RKO (cell line): ENCODE data around the gene NUDT4B.
"Not testable (repeated sequence)": the region's sequence is repeated elsewhere in the genome, so short reads cannot be mapped to it uniquely, and the experiment has no call there.

Source experiments
- DNase-seq: peaks from one replicate; pipeline ENCODE4 v3.0.0-alpha.2; 2016; ENCODE audit warnings: low spot score

NUDT4B gene

GRCh38 chr1:148748563-148749334 lies at the start of gene NUDT4B:
Gene NUDT4B (plus strand): TSS chr1:148748774. CDS start chr1:148748953, 179 bp downstream.
- not testable (repeated sequence) for DNase-seq

GRCh38 chr1:148699357-148699756 lies 49.2 kb upstream of the NUDT4B start:
- not testable (repeated sequence) for DNase-seq

DNA sequence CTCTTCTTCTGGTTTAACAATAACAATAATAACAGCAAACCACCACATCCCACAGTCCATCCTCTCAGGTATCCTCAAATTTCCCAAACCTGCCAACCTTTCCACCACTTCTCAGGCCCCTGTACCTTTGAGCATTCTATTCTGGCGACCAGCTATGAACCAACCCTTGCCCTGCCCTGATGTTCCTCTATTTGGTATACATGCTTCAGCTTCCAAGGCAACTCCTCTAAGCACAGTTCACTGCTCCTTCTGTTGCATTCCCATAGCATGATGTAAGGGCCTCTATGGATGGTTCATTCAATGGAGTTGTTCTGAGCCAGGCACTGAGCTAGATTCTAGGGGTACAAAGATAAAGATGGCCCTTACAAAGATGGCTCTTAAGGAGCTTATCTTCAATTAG lies 46.3 kb upstream of the NUDT4B start:
- DNase-seq, result not testable (repeated sequence)

DNA sequence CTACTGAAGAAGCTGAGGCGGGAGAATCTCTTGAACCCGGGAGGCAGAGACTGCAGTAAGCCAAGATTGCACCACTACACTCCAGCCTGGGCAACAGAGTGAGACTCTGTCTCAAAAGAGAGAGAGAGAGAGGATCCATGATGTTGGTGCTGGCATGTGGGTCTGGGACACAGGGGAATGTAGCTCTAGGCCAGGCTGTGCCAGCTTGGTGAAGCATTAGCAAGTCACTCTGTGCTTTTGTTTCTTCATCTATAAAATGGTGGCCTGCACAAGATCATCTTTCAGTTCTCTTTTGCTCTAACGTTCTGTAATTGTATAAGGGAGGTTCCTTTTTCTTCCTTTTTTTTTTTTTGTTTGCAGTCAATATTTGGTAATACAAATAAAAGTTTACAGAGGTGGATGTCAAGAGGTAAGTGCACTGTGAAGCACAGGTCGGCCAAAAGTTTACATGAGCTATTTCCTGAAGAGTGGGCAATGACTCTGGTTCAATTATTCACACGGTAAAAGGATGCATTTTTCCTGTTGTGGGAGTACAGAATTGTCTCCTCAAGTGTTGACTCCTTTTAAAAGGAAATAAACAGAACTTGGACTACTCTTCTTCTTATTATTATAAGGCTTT lies 44.5 kb upstream of the NUDT4B start:
- DNase-seq, result not testable (repeated sequence)

- not testable (repeated sequence) for DNase-seq
Observed at GRCh38 chr1:148705316-148705948, 43.1 kb upstream of the NUDT4B start.

GRCh38 chr1:148708779-148709333 lies 39.7 kb upstream of the NUDT4B start:
- not testable (repeated sequence) for DNase-seq

- DNase-seq, result not testable (repeated sequence)
Observed at GRCh38 chr1:148710772-148711523, 37.6 kb upstream of the NUDT4B start.

GRCh38 chr1:148712353-148712752 lies 36.2 kb upstream of the NUDT4B start:
- not testable (repeated sequence) for DNase-seq

DNA sequence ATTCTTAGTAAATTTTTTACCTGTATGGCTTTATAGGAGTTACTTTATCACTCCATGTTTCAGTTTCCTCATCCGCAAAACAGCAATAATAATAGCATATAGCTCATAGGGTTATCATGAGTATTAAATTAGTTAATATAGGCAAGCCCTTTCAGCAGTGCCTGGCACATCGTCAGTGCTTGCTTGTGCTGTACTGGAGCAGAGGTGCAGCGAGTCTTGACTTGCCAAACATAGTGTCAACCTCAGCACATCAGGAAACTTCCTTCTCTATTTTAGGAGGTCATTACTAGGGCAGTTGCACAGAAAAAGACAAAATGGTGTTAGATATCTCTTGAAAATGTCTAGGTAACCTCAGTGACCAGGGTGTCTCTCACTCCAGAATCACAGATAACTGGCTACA lies 33.1 kb upstream of the NUDT4B start:
- not testable (repeated sequence) for DNase-seq

DNA sequence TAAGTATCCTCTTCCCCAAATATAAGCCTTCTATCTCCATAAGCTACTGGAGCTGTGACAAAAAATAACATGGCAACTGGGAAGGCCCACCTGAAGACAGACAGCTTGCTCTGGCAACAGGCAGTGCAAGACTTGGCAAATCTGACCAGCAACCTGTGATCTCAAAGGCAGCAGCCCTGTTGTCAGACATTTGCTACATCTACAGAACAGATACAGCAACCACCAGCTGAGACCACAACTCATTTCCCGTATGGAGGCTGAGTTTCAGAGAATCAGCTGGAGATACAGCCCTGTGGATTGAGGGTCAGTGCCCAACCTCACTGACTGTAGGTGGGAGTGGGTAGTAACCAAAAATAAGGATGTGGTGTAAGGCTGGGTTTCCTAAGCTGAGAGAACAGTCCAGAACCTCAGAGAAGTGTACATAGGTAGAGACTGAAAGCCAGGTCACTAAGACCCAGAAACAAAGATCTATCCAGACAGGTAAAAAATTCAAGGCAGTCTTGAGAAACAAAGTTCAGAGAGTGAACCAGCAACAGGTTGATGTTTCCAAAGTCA lies 31.5 kb upstream of the NUDT4B start:
- not testable (repeated sequence) for DNase-seq

DNA sequence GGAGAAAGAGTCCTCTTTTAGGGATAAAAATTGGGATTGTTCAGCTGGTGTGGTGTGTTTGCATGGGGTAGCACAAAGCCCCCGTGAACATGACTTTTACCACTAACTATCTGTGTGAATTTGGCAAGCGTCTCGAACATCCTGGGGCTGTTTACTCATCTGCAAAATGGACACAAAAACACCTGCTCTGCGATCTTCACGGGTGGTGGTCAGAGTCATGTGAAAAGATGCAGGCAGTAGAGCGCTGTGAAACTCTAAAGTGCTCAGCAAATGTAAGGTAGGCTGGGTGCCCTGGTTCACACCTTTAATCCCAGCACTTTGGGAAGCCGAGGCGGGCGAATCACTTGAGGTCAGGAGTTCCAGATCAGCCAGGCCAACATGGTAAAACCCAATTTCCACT lies 27.7 kb upstream of the NUDT4B start:
- not testable (repeated sequence) for DNase-seq

GRCh38 chr1:148722758-148723157 lies 25.8 kb upstream of the NUDT4B start:
- DNase-seq, result not testable (repeated sequence)

- not testable (repeated sequence) for DNase-seq
Observed at GRCh38 chr1:148723515-148723914, 25.1 kb upstream of the NUDT4B start.

- not testable (repeated sequence) for DNase-seq
Observed at GRCh38 chr1:148724872-148725271, 23.7 kb upstream of the NUDT4B start.

DNA sequence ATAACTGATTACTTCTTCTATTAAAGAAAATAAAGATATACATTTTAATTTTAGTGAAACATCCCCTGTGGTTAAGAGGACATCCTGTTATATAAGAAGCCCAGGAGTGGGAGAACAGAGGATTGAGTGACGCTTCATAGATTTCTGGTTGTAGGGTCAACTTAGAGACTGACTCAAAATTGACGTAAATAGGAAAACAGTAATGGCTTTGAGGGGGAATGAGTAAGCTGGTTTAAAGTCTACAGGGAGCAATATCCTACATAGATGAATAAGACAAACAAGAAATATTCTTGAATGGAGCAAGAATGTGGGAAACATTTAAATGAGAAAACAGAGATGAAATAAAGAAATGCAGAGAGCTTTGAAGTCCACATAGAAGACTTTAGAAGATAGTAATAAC lies 20.7 kb upstream of the NUDT4B start:
- not testable (repeated sequence) for DNase-seq

DNA sequence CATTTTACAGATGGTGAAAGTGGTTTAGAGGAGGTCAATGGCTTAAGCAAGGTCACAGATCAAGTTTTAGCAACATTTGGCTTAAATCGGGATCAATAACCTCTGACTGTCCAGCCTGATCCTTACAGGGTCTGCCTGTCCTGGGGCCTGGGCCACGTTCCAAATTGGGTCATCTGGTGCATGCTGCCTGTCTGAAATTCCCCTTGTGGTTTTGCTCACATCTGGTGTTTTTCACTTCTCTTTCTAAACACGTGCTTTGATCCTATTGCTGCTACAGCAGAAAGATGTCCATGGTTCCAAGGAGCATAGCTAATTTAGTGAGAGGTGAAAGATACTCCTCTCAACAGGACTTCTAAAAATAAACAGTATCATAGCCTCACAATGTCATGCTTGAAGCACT lies 19.4 kb upstream of the NUDT4B start:
- not testable (repeated sequence) for DNase-seq

- not testable (repeated sequence) for DNase-seq
Observed at GRCh38 chr1:148729541-148729940, 19.0 kb upstream of the NUDT4B start.

- DNase-seq, result not testable (repeated sequence)
Observed at GRCh38 chr1:148732277-148732676, 16.3 kb upstream of the NUDT4B start.

DNA sequence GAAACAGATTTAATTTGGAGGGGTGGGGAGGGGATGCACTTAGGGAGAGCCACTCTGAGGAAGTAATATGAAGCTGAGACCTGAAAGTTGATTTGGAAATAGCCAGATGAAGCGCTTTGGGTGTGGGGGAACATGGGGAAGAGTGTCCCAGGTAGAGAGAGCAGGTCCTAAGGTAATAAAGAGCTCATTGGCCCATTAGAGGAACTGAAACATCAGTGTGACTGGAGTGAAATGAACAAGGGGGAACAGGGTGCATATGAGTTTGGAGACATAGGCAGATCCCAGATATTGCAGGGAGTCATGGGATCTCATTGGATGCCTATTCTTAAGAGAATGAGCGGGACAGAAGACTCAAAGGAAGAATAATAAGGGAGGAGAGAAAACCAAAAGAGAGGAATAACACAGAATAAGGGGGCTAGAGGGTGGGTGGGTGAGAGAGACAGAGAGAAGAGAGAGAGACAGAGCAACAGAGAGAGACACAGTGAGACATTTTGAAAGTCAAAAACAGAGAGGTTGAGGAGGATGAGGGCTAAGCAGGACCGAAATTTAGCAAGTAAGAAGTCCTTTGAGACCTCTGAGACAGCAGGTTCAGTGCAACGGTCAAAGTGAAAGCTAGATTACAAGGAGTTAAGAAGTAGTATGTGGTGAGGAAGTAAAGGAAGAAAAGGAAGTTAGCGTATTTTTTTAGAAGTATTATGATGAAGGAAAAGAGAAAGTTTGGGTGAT lies 14.8 kb upstream of the NUDT4B start:
- not testable (repeated sequence) for DNase-seq

GRCh38 chr1:148734311-148734662 lies 14.3 kb upstream of the NUDT4B start:
- not testable (repeated sequence) for DNase-seq

DNA sequence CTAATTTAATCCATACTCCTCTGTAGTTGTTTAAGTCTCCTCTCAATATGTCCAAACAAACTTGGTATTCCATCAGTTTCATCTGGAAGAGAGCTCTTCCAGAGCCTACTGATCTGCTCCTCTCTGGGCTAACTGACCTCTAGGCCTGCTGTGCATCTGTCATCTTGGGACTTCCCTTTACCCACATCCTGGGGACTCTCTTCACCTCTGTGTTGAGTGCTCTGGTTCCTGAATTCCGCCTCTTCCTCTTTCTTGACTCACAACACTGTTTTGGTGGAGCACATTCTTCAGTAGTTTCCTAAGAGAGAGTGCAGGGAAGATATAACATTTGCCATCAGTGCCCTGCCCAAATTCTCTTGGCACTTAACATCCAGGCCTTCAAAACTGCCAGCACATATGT lies 13.0 kb upstream of the NUDT4B start:
- DNase-seq, result not testable (repeated sequence)
